Nephron (organoid): ENCODE data around the gene SSH3.
"Not testable (repeated sequence)": the region's sequence is repeated elsewhere in the genome, so short reads cannot be mapped to it uniquely, and the experiment has no call there.

Experiments used
- H3K27ac Mint-ChIP-seq, 3 experiments: 2 replicates each; pipeline ENCODE4 v1.8.0; 2020; ENCODE audit warnings: mixed read lengths in 3 of 3, mild to moderate bottlenecking in 2 of 3, moderate library complexity in 1 of 3
- H3K27me3 Mint-ChIP-seq: 2 replicates; pipeline ENCODE4 v1.8.0; 2021; ENCODE audit warnings: low read depth, mild to moderate bottlenecking, moderate library complexity, mixed read lengths
- H3K36me3 Mint-ChIP-seq: 2 replicates; pipeline ENCODE4 v1.8.0; 2020; ENCODE audit warnings: low read depth, mixed read lengths
- H3K4me1 Mint-ChIP-seq: 2 replicates; pipeline ENCODE4 v1.8.0; 2020; ENCODE audit warnings: mixed read lengths
- H3K4me3 Mint-ChIP-seq, 3 experiments: 2 replicates each; pipeline ENCODE4 v1.8.0; 2020; ENCODE audit warnings: mild to moderate bottlenecking in 3 of 3, mixed read lengths in 3 of 3, moderate library complexity in 2 of 3
- H3K9me3 Mint-ChIP-seq: 2 replicates; pipeline ENCODE4 v1.8.0; 2020; ENCODE audit warnings: mixed read lengths
- CTCF ChIP-seq, 3 experiments: fragments of 200-600 bp; sonication (generic); IDR thresholded peaks; one replicate each; pipeline ENCODE4 v1.5.0; 2021; ENCODE audit warnings: antibody characterized with exemption in 3 of 3; ENCODE audit not compliant: unreplicated experiment in 3 of 3

Gene SSH3

GRCh38 chr11:67256477-67257135, 46.7 kb upstream of the SSH3 start:
- H3K4me3 Mint-ChIP-seq: no peak overlapping the region
- peaks cover 58% of the 10 kb centered on the region for H3K36me3 Mint-ChIP-seq
- no peaks in the 10 kb centered on the region for H3K9me3 Mint-ChIP-seq
- no peaks in the 10 kb centered on the region for H3K4me1 Mint-ChIP-seq
- no peak for TF ChIP-seq CTCF (IDR thresholded peaks at IDR 0.05; ENCODE audit: unreplicated experiment in 3 of 3)
- H3K27ac Mint-ChIP-seq: peak overlapping the region in 2 of 3 experiments; percentile 31 to 42
- H3K27me3 Mint-ChIP-seq: peaks cover 3% of the 10 kb centered on the region

- H3K4me1 Mint-ChIP-seq: peaks cover 6% of the 10 kb centered on the region
- H3K9me3 Mint-ChIP-seq: no peaks in the 10 kb centered on the region
- peak overlapping the region; percentile 54 to 73 (median 58) for H3K4me3 Mint-ChIP-seq
- H3K27ac Mint-ChIP-seq: no peak overlapping the region
- H3K36me3 Mint-ChIP-seq: peaks cover 20% of the 10 kb centered on the region
- no peak for TF ChIP-seq CTCF (IDR thresholded peaks at IDR 0.05; ENCODE audit: unreplicated experiment in 3 of 3)
- H3K27me3 Mint-ChIP-seq: peaks cover 8% of the 10 kb centered on the region
These were observed 42.9 kb upstream of the SSH3 start for GRCh38 chr11:67260406-67260805.

GRCh38 chr11:67260885-67261639, 42.3 kb upstream of the SSH3 start:
- H3K9me3 Mint-ChIP-seq, H3K27me3 Mint-ChIP-seq, H3K27ac Mint-ChIP-seq, H3K4me1 Mint-ChIP-seq: not testable (repeated sequence)
- peak overlapping the region; percentile 75 to 85 (median 80) for H3K4me3 Mint-ChIP-seq
- H3K36me3 Mint-ChIP-seq: peaks cover 15% of the 10 kb centered on the region

- peak in 1 of 3 experiments; percentile 31 for TF ChIP-seq CTCF (IDR thresholded peaks at IDR 0.05; ENCODE audit: unreplicated experiment in 3 of 3)
- Mint-ChIP-seq H3K9me3 (no peaks in the 10 kb centered on the region), H3K4me3 (peak overlapping the region; percentile 57 to 75 (median 71)), H3K4me1 (peaks cover 10% of the 10 kb centered on the region), H3K36me3 (peaks cover 13% of the 10 kb centered on the region), H3K27ac (no peak overlapping the region), H3K27me3 (peaks cover 8% of the 10 kb centered on the region)
These were observed 41.7 kb upstream of the SSH3 start for GRCh38 chr11:67261640-67261945.

- Mint-ChIP-seq H3K4me1 (peaks cover 10% of the 10 kb centered on the region), H3K9me3 (no peaks in the 10 kb centered on the region), H3K4me3 (peak overlapping the region; percentile 73 to 76 (median 75)), H3K27ac (peak overlapping the region in 2 of 3 experiments; percentile 24 to 79), H3K36me3 (peaks cover 8% of the 10 kb centered on the region), H3K27me3 (peaks cover 8% of the 10 kb centered on the region)
- TF ChIP-seq CTCF (IDR thresholded peaks at IDR 0.05; ENCODE audit: unreplicated experiment in 3 of 3): no peak
These were observed 41.2 kb upstream of the SSH3 start for GRCh38 chr11:67261946-67262681.
